Activated naive CD4-positive, alpha-beta T cell treated with anti-CD3 and anti-CD28 coated beads, Interleukin-2, amount 10 ng/mL, durations not matched to agents 5 hours and 36 hours (primary cell): ENCODE data around the gene KIF26B. TPM values are rescaled to one million over a fixed set of nuclear protein-coding genes. Genes with fewer than 3 reads are reported as not detected.

Source experiments
- total RNA-seq, 2 experiments: library from RNA; stranded (reverse); gene quantifications; one replicate each; pipeline ENCODE4 v1.2.3, GENCODE V29; 2021

KIF26B gene
- not detected for total RNA-seq

DNA sequence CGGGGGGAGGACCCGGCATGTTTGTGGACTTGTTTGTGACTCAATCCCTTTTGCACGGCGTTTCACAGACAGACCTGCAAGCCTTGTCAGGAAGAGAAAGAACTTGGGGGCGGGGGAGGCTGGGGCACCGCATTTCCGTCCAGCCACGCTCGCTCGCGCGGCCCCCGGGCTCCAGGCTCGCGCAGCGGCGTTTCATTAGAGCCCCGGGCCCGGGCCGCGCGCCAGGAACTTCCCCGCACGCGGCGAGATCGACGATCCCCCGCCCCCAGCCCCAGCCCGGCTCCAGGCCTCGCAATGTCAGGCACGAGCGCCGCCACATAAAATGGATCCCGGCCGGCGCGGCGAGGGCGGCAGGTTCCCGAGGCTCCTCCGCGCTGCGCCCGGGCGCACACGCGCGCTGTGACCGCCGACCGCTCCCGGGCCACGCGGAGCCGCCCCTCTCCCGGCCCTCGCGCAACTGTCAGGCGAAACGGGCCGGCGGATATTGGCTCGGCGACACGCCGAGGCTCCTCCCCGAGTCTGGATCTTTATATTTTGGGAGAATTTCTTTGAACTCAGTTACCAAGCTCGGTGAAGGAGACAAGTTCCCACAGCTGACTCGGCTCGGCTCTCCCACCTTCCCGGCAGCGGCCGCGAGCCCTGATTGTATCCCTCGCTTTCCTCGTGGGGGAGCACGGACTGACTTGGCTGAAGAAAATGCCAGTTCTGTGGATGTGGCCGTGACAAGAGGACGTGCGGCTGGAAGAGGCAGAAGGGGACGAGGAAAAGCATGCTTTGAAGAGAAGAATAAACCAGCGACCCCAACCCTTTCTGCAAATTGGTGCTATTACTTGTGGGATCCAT lies at the start of gene KIF26B:
TSS of gene KIF26B (plus strand) at position 557 of the 843 bp plus-strand sequence. CDS start 440 bp downstream, outside the sequence.

